Measurements from ENCODE around the gene ZBTB49.

ZBTB49 gene

DNA sequence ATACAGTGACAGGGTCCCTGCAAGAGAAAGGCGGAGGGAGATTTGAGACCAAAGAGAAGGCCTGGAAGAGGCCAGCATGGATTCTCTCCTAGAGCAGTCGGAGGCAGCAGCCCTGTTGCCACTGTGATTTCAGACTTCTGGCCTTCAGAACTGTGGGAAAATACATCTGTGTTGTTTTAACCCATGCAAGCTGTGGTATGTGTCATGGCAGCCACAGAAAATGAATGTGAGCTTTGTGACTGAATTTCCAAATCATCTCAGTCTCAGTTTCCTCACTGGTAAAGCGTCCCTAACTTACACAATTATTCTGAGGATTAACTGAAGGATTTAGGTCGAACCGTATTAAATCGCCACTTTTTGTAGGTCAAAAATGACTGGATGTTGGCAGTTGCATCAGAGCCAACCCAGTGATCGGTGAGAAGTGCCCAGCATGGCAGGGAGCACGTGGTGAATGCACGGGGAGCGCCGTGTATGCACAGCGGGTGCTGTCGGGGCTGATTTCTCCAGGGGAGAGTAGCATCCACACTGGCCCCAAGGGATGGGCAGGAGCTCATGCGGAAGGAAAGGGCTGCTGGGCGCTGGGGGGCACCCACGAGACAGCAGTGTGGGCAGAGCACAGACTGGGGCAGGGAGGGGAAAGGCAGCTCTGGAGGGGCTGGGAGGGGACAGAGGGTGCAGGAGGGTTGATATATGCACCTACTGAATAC is 73.1 kb downstream of the ZBTB49 start:
- DNase-seq: no peak

DNA sequence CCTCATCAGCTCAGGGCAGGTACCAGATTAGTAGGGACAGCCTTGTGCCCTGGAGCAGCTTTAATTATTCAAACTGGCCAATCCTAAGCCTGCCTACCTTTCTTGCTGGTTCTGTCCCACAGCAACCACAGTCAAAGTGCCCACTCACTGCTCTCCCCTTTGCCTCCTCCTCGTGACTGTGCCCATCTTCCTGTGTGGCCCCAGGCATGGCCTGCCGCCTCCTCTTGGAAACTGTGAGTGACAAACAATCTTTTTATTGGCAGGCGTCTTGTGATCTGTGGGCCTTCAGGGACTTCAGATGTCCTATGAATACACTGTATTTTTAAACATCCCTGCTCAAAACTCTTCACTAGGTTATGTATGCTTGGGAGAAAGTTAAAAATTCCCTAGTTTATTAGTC is 74.0 kb downstream of the ZBTB49 start:
- DNase-seq: no peak

DNA sequence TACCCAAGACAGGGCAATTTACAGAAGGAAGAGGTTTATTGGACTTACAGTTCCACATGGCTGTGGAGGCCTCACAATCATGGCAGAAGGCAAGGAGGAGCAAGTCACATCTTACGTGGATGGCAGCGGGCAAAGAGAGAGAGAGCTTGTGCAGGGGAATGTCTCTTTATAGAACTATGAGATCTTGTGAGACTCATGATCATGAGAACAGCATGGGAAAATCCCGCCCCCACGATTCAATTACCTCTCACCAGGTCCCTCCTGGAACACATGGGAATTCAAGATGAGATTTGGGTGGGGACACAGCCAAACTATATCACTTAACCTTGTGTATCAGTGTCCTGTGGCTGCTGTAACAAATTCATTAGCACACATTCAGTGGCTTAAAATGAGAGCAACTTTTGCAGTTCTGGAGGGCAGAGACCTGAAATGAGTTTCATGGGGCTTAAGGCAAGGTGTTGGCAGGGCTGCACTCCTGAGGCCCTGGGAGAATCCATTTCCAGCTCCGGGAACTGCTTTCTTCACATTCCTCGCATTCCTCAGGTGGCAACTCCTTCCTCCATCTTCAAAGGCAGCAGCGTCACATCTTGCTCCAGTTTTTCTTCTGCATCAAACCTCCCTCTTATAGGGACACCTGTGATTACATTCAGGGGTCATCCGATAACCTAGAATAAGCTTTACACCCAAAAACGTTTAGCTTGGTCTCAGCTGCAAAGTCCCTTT is 74.6 kb downstream of the ZBTB49 start:
- no peak for DNase-seq

DNA sequence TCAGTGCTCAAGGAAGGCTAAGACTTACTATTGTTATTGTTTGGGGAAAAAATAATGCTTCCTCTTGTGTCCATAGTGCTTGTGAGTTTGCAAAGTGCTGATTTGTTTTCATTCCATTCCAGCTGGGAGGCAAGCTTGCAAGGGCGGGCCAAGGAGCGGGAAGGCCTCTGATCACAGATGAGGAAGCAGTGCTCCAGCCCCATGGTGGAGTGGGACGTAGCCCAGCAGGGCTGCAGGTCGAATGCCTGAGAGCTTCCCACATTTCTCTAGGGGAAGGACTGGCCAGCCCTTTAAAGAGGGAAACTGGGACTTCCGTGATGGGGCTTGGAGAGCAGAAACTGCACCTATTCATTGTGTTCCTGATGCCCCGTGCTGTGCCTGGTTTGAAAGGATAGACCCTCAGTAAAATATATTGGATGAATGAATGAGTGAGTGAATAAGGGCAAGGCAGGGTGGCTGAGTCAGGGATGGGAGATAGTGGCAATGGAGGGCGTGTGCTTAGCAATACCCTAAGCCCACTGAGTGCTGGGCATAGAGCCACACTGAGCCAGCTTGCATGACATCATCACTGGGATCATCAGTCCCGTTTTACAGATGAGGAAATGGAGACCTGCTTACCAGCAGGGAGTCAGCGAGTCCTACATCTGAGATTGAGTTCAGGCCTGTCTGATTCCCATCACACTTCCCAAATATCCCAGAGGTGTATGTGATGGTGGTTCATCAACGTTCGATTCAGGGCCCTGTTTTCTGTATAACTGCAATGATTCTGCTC is 78.9 kb downstream of the ZBTB49 start:
- no peak for DNase-seq

All from stimulated activated naive CD4-positive, alpha-beta T cell treated with Interleukin-2 at 50 U/mL for 16 hours (primary cell).